ENCODE measurements around the gene RNU1-1. TPM values are rescaled to one million over a fixed set of nuclear protein-coding genes. Genes with fewer than 3 reads are reported as not detected.
"Not testable (repeated sequence)": the region's sequence is repeated elsewhere in the genome, so short reads cannot be mapped to it uniquely, and the experiment has no call there.

Gene RNU1-1
- not detected for polyA plus RNA-seq (2013)

DNA sequence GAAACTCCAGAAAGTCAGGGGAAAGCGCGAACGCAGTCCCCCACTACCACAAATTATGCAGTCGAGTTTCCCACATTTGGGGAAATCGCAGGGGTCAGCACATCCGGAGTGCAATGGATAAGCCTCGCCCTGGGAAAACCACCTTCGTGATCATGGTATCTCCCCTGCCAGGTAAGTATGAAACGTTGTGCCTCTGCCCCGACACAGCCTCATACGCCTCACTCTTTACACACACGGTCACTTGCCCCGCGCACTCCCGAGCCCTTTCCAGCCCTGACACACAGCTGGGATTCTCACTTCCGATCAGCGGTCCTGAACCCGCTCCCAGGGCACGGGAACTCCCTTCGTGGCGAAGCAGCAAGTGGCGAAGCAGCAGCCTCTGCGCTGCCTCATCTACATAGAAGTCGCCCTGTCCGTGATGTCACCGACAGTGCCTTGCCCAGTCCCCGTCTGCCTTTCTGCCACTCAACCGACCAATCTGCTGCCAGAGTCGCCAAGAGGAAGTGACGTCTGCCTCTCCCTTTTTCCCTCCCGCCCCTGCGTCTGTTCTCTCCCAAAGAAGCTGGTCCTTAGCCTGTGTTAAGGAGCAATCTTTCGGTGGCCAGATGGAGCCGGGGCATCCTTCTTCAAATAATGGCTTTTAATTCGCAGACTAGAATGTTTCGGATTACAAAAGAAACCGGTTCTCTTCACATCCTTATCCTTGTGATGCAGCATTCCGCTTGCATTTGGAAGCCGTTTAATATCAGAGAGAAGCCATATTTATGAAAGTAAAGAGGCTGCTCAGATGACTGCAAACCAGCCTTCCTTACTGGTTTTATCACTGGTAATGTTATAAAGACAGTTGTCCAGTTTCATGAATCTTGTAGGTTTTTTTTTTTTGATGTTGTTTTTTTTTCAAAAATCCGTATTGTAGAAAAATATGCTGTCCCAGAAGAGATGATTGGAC is at the start of gene RNU1-1:
Gene RNU1-1, minus strand, starts transcription at position 179 of the 949 bp plus-strand sequence.
- peak within 1 kb of the TSS in 6 of 7 experiments; percentile 37 to 64 (median 54) for H3K4me3 ChIP-seq (ENCODE audit: control insufficient read depth in 1 of 7, extremely low read depth in 1 of 7, insufficient read depth in 4 of 7, low read depth in 2 of 7, low read length in 6 of 7)
- H3K27me3 ChIP-seq (replicated peaks in 2 of 5; ENCODE audit: control insufficient read depth in 4 of 5, insufficient read depth in 5 of 5, low read length in 4 of 5); H3K4me1 ChIP-seq (ENCODE audit: control extremely low read depth in 1 of 4, control insufficient read depth in 4 of 4, insufficient read depth in 4 of 4, low read length in 3 of 4); H3K36me3 ChIP-seq (ENCODE audit: control insufficient read depth in 4 of 4, insufficient read depth in 4 of 4, low read length in 3 of 4); CTCF ChIA-PET; H3K9me3 ChIP-seq (ENCODE audit: control extremely low read depth in 1 of 5, control insufficient read depth in 4 of 5, insufficient read depth in 2 of 5, low read depth in 1 of 5, low read length in 4 of 5): not testable (repeated sequence)
- peak; percentile 62 to 87 (median 84) for DNase-seq
- POLR2A ChIA-PET, result interaction anchor here (0.7 to 1.6 kb wide), 5 partner anchors 107 to 391 kb away, joined by 3 to 9 read pairs (median 4); partner anchors contain the start of gene RNU1-2
- WGBS (ENCODE audit: insufficient coverage), result 0% methylated on average over 3 of the region's 40 CpGs
- H3K27ac ChIP-seq (ENCODE audit: insufficient read depth in 1 of 2, low read depth in 1 of 2, low read length in 2 of 2, poor library complexity in 1 of 2, severe bottlenecking in 2 of 2), result peak within 1 kb of the TSS; percentile 95 to 98

DNA sequence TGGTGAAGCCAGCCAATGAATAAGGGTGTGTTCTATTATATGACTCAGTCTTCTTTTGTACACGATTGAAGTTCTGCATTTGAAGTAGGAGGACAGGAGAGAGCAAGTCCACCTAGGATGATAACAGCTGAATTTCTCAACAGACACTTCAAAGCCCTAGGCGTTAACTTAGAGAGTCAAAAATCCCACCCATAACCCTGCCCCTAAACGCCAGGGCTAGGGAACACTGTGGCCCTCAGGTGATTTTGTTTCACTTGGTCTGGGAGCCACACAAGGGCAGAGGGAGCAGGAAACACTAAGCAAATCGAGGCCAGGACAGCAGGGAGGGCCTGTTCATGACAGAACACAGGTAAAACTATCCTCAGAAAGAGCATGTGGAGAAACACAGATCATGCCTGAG is 47.0 kb upstream of the RNU1-1 start:
- WGBS (ENCODE audit: insufficient coverage), result no CpG with 5 or more reads among the region's 4 CpGs
- POLR2A ChIA-PET, result not testable (repeated sequence)
- CTCF ChIA-PET, result interaction anchor here (1.6 kb wide), 1 partner anchor 150 kb away, joined by 3 read pairs; no protein-coding TSS in a partner anchor

DNA sequence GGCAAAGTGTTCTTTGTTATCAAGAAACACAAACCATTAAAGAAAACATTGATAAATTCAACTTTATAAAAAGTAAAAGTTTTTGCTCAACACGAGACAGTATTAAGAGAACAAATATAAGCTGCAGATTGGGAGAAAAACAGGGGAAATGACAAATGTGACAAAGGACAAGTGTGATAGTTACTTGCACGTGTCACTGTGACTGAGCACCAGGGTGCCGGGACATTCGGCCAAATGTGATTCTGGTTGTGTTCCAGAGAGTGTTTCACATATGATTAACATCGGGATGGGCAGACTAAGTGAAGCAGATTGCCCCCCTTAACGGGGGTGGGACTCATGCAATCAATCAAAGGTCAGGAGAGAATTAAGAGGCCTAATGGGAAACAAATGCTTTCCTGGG is 46.4 kb upstream of the RNU1-1 start:
- DNase-seq; H3K4me1 ChIP-seq (ENCODE audit: control extremely low read depth in 1 of 4, control insufficient read depth in 4 of 4, insufficient read depth in 4 of 4, low read length in 3 of 4); H3K9me3 ChIP-seq (ENCODE audit: control extremely low read depth in 1 of 5, control insufficient read depth in 4 of 5, insufficient read depth in 2 of 5, low read depth in 1 of 5, low read length in 4 of 5); H3K27me3 ChIP-seq (replicated peaks in 2 of 5; ENCODE audit: control insufficient read depth in 4 of 5, insufficient read depth in 5 of 5, low read length in 4 of 5); H3K4me3 ChIP-seq (ENCODE audit: control insufficient read depth in 1 of 7, extremely low read depth in 1 of 7, insufficient read depth in 4 of 7, low read depth in 2 of 7, low read length in 6 of 7); H3K36me3 ChIP-seq (ENCODE audit: control insufficient read depth in 4 of 4, insufficient read depth in 4 of 4, low read length in 3 of 4); POLR2A ChIA-PET; H3K27ac ChIP-seq (ENCODE audit: insufficient read depth in 1 of 2, low read depth in 1 of 2, low read length in 2 of 2, poor library complexity in 1 of 2, severe bottlenecking in 2 of 2): not testable (repeated sequence)
- WGBS (ENCODE audit: insufficient coverage), result no CpG with 5 or more reads among the region's 6 CpGs
- CTCF ChIA-PET, result interaction anchor here (1.6 kb wide), 1 partner anchor 150 kb away, joined by 3 read pairs; no protein-coding TSS in a partner anchor

More for the DNA sequence above, 47.0 kb upstream of the RNU1-1 start:
- not testable (repeated sequence) for H3K36me3 ChIP-seq (ENCODE audit: control insufficient read depth in 4 of 4, insufficient read depth in 4 of 4, low read length in 3 of 4); H3K4me1 ChIP-seq (ENCODE audit: control extremely low read depth in 1 of 4, control insufficient read depth in 4 of 4, insufficient read depth in 4 of 4, low read length in 3 of 4); H3K27me3 ChIP-seq (replicated peaks in 2 of 5; ENCODE audit: control insufficient read depth in 4 of 5, insufficient read depth in 5 of 5, low read length in 4 of 5); DNase-seq; H3K27ac ChIP-seq (ENCODE audit: insufficient read depth in 1 of 2, low read depth in 1 of 2, low read length in 2 of 2, poor library complexity in 1 of 2, severe bottlenecking in 2 of 2); H3K4me3 ChIP-seq (ENCODE audit: control insufficient read depth in 1 of 7, extremely low read depth in 1 of 7, insufficient read depth in 4 of 7, low read depth in 2 of 7, low read length in 6 of 7); H3K9me3 ChIP-seq (ENCODE audit: control extremely low read depth in 1 of 5, control insufficient read depth in 4 of 5, insufficient read depth in 2 of 5, low read depth in 1 of 5, low read length in 4 of 5)

DNA sequence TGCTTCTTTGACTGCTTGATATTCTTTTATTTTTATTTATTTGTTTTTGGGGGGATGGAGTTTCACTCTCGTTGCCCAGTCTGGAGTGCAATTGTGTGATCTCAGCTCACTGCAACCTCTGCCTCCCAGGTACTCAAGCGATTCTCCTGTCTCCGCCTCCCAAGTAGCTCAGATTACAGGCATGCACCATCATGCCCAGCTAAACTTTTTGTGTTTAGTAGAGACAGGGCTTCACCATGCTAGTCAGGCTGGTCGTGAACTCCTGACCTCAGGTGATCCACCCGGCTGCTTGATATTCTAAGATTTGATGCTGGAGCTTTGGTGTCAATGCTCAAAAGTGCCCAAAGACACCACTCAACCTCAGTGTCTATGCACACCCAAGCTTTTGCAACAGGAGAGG is 45.6 kb upstream of the RNU1-1 start:
- H3K27me3 ChIP-seq (replicated peaks in 2 of 5; ENCODE audit: control insufficient read depth in 4 of 5, insufficient read depth in 5 of 5, low read length in 4 of 5); H3K27ac ChIP-seq (ENCODE audit: insufficient read depth in 1 of 2, low read depth in 1 of 2, low read length in 2 of 2, poor library complexity in 1 of 2, severe bottlenecking in 2 of 2); H3K4me3 ChIP-seq (ENCODE audit: control insufficient read depth in 1 of 7, extremely low read depth in 1 of 7, insufficient read depth in 4 of 7, low read depth in 2 of 7, low read length in 6 of 7); DNase-seq; CTCF ChIA-PET; H3K9me3 ChIP-seq (ENCODE audit: control extremely low read depth in 1 of 5, control insufficient read depth in 4 of 5, insufficient read depth in 2 of 5, low read depth in 1 of 5, low read length in 4 of 5); H3K4me1 ChIP-seq (ENCODE audit: control extremely low read depth in 1 of 4, control insufficient read depth in 4 of 4, insufficient read depth in 4 of 4, low read length in 3 of 4); H3K36me3 ChIP-seq (ENCODE audit: control insufficient read depth in 4 of 4, insufficient read depth in 4 of 4, low read length in 3 of 4); POLR2A ChIA-PET: not testable (repeated sequence)
- no CpG with 5 or more reads among the region's 5 CpGs for WGBS (ENCODE audit: insufficient coverage)

DNA sequence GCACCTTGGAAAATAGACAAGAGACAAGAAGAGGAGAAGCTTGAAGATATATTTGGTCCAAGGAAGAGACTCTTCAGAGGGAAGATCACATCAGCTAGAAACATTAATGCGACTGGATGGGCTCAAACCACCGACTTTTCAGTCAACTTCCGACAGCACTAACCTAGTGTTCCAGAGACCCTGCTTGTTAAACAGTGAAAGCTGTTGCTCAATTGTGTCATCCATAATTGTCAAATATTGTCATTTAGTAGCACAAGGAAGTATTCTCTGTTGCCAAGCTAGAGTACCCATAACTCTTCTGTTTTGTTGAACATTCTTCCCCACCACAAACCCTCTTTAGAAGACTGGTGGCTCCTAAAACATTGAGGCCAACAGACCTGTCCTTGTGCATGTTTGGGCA is 42.9 kb upstream of the RNU1-1 start:
- WGBS (ENCODE audit: insufficient coverage), result no CpG with 5 or more reads among the region's 3 CpGs
- POLR2A ChIA-PET, DNase-seq: not testable (repeated sequence)

DNA sequence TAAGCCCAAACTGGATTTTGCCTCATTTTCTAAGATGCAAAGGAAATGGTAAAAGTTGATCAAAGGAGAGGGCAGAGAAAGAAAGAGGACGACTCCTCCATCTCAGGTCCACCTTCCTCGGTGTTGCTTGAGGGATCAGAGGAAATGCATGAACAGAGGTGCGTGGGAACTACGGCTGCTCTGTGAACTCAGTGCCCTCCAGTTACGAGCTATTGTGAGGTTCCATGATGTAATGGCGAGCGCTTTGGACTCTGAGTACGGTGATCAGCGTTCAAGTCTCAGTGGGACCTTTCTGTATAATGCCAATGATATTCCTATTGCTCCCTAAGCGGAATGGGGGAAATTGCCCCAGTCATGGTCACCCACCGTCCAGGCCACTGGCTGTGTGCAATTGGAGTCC is 39.2 kb upstream of the RNU1-1 start:
- DNase-seq; CTCF ChIA-PET; H3K27ac ChIP-seq (ENCODE audit: insufficient read depth in 1 of 2, low read depth in 1 of 2, low read length in 2 of 2, poor library complexity in 1 of 2, severe bottlenecking in 2 of 2); H3K9me3 ChIP-seq (ENCODE audit: control extremely low read depth in 1 of 5, control insufficient read depth in 4 of 5, insufficient read depth in 2 of 5, low read depth in 1 of 5, low read length in 4 of 5); H3K4me3 ChIP-seq (ENCODE audit: control insufficient read depth in 1 of 7, extremely low read depth in 1 of 7, insufficient read depth in 4 of 7, low read depth in 2 of 7, low read length in 6 of 7); POLR2A ChIA-PET; H3K27me3 ChIP-seq (replicated peaks in 2 of 5; ENCODE audit: control insufficient read depth in 4 of 5, insufficient read depth in 5 of 5, low read length in 4 of 5); H3K36me3 ChIP-seq (ENCODE audit: control insufficient read depth in 4 of 4, insufficient read depth in 4 of 4, low read length in 3 of 4); H3K4me1 ChIP-seq (ENCODE audit: control extremely low read depth in 1 of 4, control insufficient read depth in 4 of 4, insufficient read depth in 4 of 4, low read length in 3 of 4): not testable (repeated sequence)
- WGBS (ENCODE audit: insufficient coverage), result 100% methylated on average over 2 of the region's 11 CpGs

More for the DNA sequence above, 42.9 kb upstream of the RNU1-1 start:
- H3K27me3 ChIP-seq (replicated peaks in 2 of 5; ENCODE audit: control insufficient read depth in 4 of 5, insufficient read depth in 5 of 5, low read length in 4 of 5); H3K9me3 ChIP-seq (ENCODE audit: control extremely low read depth in 1 of 5, control insufficient read depth in 4 of 5, insufficient read depth in 2 of 5, low read depth in 1 of 5, low read length in 4 of 5); H3K4me3 ChIP-seq (ENCODE audit: control insufficient read depth in 1 of 7, extremely low read depth in 1 of 7, insufficient read depth in 4 of 7, low read depth in 2 of 7, low read length in 6 of 7); H3K27ac ChIP-seq (ENCODE audit: insufficient read depth in 1 of 2, low read depth in 1 of 2, low read length in 2 of 2, poor library complexity in 1 of 2, severe bottlenecking in 2 of 2); CTCF ChIA-PET; H3K36me3 ChIP-seq (ENCODE audit: control insufficient read depth in 4 of 4, insufficient read depth in 4 of 4, low read length in 3 of 4); H3K4me1 ChIP-seq (ENCODE audit: control extremely low read depth in 1 of 4, control insufficient read depth in 4 of 4, insufficient read depth in 4 of 4, low read length in 3 of 4): not testable (repeated sequence)

DNA sequence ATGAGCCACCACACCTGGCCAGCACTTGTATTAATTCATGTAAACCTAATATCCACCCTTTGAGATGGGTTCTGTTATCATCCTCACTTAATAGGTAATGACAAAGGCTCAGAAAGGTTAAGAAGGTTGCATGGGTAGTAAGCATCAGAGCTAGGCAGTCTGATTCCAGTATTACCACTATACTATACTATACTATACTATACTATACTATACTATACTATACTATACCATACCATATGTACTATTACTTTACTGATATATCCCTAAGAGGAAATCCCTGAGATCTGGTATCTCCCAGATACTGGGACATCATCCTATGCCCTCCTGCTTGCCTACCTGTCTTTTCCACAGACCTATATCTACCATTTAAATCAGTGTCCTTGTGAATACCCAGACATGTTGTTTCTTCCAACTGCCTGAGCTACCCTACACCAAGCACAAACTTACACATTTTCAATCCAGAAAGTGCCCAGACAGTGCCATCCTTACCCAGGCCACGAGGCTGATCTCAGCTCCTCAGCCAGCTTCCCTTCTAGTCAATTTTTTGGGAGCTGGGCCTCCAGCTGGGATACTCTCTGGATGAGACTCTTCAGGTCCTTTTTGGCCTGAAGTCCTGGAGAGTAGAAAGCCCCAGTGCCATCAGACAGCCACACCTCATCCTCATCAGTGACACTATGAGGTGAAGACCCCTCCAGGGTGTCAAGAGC is 36.3 kb upstream of the RNU1-1 start:
- CTCF ChIA-PET, result not testable (repeated sequence)
- WGBS (ENCODE audit: insufficient coverage), result no CpG with 5 or more reads among the region's 1 CpG

More for the DNA sequence above, 36.3 kb upstream of the RNU1-1 start:
- H3K36me3 ChIP-seq (ENCODE audit: control insufficient read depth in 4 of 4, insufficient read depth in 4 of 4, low read length in 3 of 4); DNase-seq; POLR2A ChIA-PET; H3K27me3 ChIP-seq (replicated peaks in 2 of 5; ENCODE audit: control insufficient read depth in 4 of 5, insufficient read depth in 5 of 5, low read length in 4 of 5); H3K4me1 ChIP-seq (ENCODE audit: control extremely low read depth in 1 of 4, control insufficient read depth in 4 of 4, insufficient read depth in 4 of 4, low read length in 3 of 4); H3K27ac ChIP-seq (ENCODE audit: insufficient read depth in 1 of 2, low read depth in 1 of 2, low read length in 2 of 2, poor library complexity in 1 of 2, severe bottlenecking in 2 of 2); H3K9me3 ChIP-seq (ENCODE audit: control extremely low read depth in 1 of 5, control insufficient read depth in 4 of 5, insufficient read depth in 2 of 5, low read depth in 1 of 5, low read length in 4 of 5); H3K4me3 ChIP-seq (ENCODE audit: control insufficient read depth in 1 of 7, extremely low read depth in 1 of 7, insufficient read depth in 4 of 7, low read depth in 2 of 7, low read length in 6 of 7): not testable (repeated sequence)

Data from common myeloid progenitor, CD34-positive (primary cell).